Duodenal mucosa (tissue), 2 donors: ENCODE data around the gene SBF1.

Experiments used
- H3K27ac ChIP-seq: one replicate; pipeline ENCODE4 v1.7.0; 2013; ENCODE audit warnings: low read depth, low read length
- H3K27me3 ChIP-seq, 2 donors: one replicate each; pipeline ENCODE4 v1.7.0; 2013; ENCODE audit warnings: low read length in 2 of 2, control low read depth in 1 of 2; ENCODE audit not compliant: insufficient read depth in 2 of 2, control insufficient read depth in 1 of 2
- H3K36me3 ChIP-seq, 2 donors: one replicate each; pipeline ENCODE4 v1.7.0; 2013; ENCODE audit warnings: low read length in 2 of 2, control low read depth in 1 of 2; ENCODE audit not compliant: insufficient read depth in 2 of 2, control insufficient read depth in 1 of 2
- H3K4me1 ChIP-seq, 2 donors: one replicate each; pipeline ENCODE4 v1.7.0; 2013; ENCODE audit warnings: low read length in 2 of 2, control low read depth in 1 of 2; ENCODE audit not compliant: insufficient read depth in 2 of 2, control insufficient read depth in 1 of 2
- H3K4me3 ChIP-seq, 2 donors: one replicate each; pipeline ENCODE4 v1.7.0; 2013; ENCODE audit warnings: low read length in 2 of 2, low read depth in 1 of 2
- H3K9ac ChIP-seq, 2 donors: one replicate each; pipeline ENCODE4 v1.7.0; 2013; ENCODE audit warnings: low read length in 2 of 2, low read depth in 1 of 2
- H3K9me3 ChIP-seq, 2 donors: one replicate each; pipeline ENCODE4 v1.7.0; 2013; ENCODE audit warnings: low read length in 2 of 2, control low read depth in 1 of 2; ENCODE audit not compliant: control insufficient read depth in 1 of 2

SBF1 gene

GRCh38 chr22:50483556-50483955 is 8.7 kb upstream of the SBF1 start:
- H3K4me3 ChIP-seq, result peak overlapping the region; percentile 4 to 40
- H3K27me3 ChIP-seq, result peaks cover 5 to 9% of the 10 kb centered on the region in 2 donors
- peaks cover 26 to 41% of the 10 kb centered on the region in 2 donors for H3K4me1 ChIP-seq
- H3K9me3 ChIP-seq, result no peaks in the 10 kb centered on the region
- H3K36me3 ChIP-seq, result no peaks in the 10 kb centered on the region
- no peak overlapping the region for H3K9ac ChIP-seq
- H3K27ac ChIP-seq, result no peak overlapping the region

GRCh38 chr22:50483106-50483505 is 8.3 kb upstream of the SBF1 start:
- H3K27ac ChIP-seq, result no peak overlapping the region
- H3K27me3 ChIP-seq, result peaks cover 5 to 9% of the 10 kb centered on the region in 2 donors
- no peaks in the 10 kb centered on the region for H3K36me3 ChIP-seq
- H3K4me1 ChIP-seq, result peaks cover 26 to 41% of the 10 kb centered on the region in 2 donors
- H3K9me3 ChIP-seq, result no peaks in the 10 kb centered on the region
- H3K9ac ChIP-seq, result no peak overlapping the region
- no peak overlapping the region for H3K4me3 ChIP-seq

GRCh38 chr22:50482107-50483074 is 7.6 kb upstream of the SBF1 start:
- H3K4me1 ChIP-seq, result peaks cover 26 to 41% of the 10 kb centered on the region in 2 donors
- no peaks in the 10 kb centered on the region for H3K9me3 ChIP-seq
- peaks cover 5 to 9% of the 10 kb centered on the region in 2 donors for H3K27me3 ChIP-seq
- H3K36me3 ChIP-seq, result no peaks in the 10 kb centered on the region
- peak overlapping the region; percentile 61 to 62 for H3K4me3 ChIP-seq
- H3K9ac ChIP-seq, result peak overlapping the region; percentile 54 to 57
- peak overlapping the region; percentile 20 for H3K27ac ChIP-seq

GRCh38 chr22:50481440-50482106 is 6.7 kb upstream of the SBF1 start, which contains the start of gene ADM2:
Gene ADM2, plus strand, starts transcription at chr22:50481543. Its CDS starts 305 bp downstream, at chr22:50481848.
- Histone ChIP-seq H3K4me3 (peak within 1 kb of the TSS; percentile 61 to 62), H3K27ac (peak within 1 kb of the TSS; percentile 20), H3K36me3 (no peaks in the 10 kb centered on the region), H3K9ac (peak within 1 kb of the TSS; percentile 54 to 57), H3K9me3 (no peaks in the 10 kb centered on the region), H3K27me3 (peaks cover 5 to 9% of the 10 kb centered on the region in 2 donors), H3K4me1 (peaks cover 26 to 41% of the 10 kb centered on the region in 2 donors)

- Histone ChIP-seq H3K27me3 (peaks cover 5 to 9% of the 10 kb centered on the region in 2 donors), H3K9ac (no peak overlapping the region), H3K27ac (no peak overlapping the region), H3K9me3 (no peaks in the 10 kb centered on the region), H3K4me1 (peaks cover 26 to 41% of the 10 kb centered on the region in 2 donors), H3K36me3 (no peaks in the 10 kb centered on the region), H3K4me3 (peak overlapping the region in 1 of 2 donors; percentile 62)
Observed at GRCh38 chr22:50481045-50481439, 6.2 kb upstream of the SBF1 start.

- Histone ChIP-seq H3K9me3 (no peaks in the 10 kb centered on the region), H3K4me1 (peaks cover 16 to 34% of the 10 kb centered on the region in 2 donors), H3K4me3 (no peak overlapping the region), H3K27me3 (peaks cover 5 to 9% of the 10 kb centered on the region in 2 donors), H3K36me3 (no peaks in the 10 kb centered on the region), H3K27ac (no peak overlapping the region), H3K9ac (no peak overlapping the region)
Observed at GRCh38 chr22:50479721-50480120, 4.9 kb upstream of the SBF1 start.

- H3K9ac ChIP-seq, result no peak overlapping the region
- peaks cover 17 to 29% of the 10 kb centered on the region in 2 donors for H3K4me1 ChIP-seq
- no peaks in the 10 kb centered on the region for H3K36me3 ChIP-seq
- no peak overlapping the region for H3K27ac ChIP-seq
- no peaks in the 10 kb centered on the region for H3K9me3 ChIP-seq
- H3K4me3 ChIP-seq, result no peak overlapping the region
- H3K27me3 ChIP-seq, result peaks cover 2 to 9% of the 10 kb centered on the region in 2 donors
Observed at GRCh38 chr22:50477923-50478322, 3.1 kb upstream of the SBF1 start.

GRCh38 chr22:50476868-50477267 is 2.0 kb upstream of the SBF1 start:
- H3K9me3 ChIP-seq, result no peaks in the 10 kb centered on the region
- H3K36me3 ChIP-seq, result no peaks in the 10 kb centered on the region
- H3K4me1 ChIP-seq, result peaks cover 24 to 29% of the 10 kb centered on the region in 2 donors
- no peak overlapping the region for H3K27ac ChIP-seq
- H3K27me3 ChIP-seq, result peaks cover 0 to 4% of the 10 kb centered on the region in 2 donors
- no peak overlapping the region for H3K4me3 ChIP-seq
- no peak overlapping the region for H3K9ac ChIP-seq

GRCh38 chr22:50475652-50476002 is 792 bp upstream of the SBF1 start:
- Histone ChIP-seq H3K9ac (peak overlapping the region; percentile 64 to 77), H3K27ac (no peak overlapping the region), H3K4me1 (peaks cover 34 to 39% of the 10 kb centered on the region in 2 donors), H3K27me3 (peaks cover 0 to 3% of the 10 kb centered on the region in 2 donors), H3K9me3 (no peaks in the 10 kb centered on the region), H3K4me3 (peak overlapping the region; percentile 69 to 77), H3K36me3 (no peaks in the 10 kb centered on the region)
